Immature natural killer cell (primary cell): Measurements from ENCODE around the gene ADAD2. TPM values are rescaled to one million over a fixed set of nuclear protein-coding genes. Genes with fewer than 3 reads are reported as not detected.
"Not testable (repeated sequence)": the region's sequence is repeated elsewhere in the genome, so short reads cannot be mapped to it uniquely, and the experiment has no call there.

Experiments used
- DNase-seq, 3 donors: peaks; one replicate each; pipeline ENCODE4 v3.0.0; 2022; ENCODE audit warnings: mixed read lengths in 1 of 3
- H3K27ac Mint-ChIP-seq, 6 donors: one replicate each; pipeline ENCODE4 v1.8.0; 2020; ENCODE audit warnings: mixed read lengths in 6 of 6, mild to moderate bottlenecking in 5 of 6, inconsistent platforms in 4 of 6, moderate library complexity in 3 of 6
- H3K27me3 Mint-ChIP-seq, 3 donors: one replicate each; pipeline ENCODE4 v1.8.0; 2020 to 2021; ENCODE audit warnings: low read depth in 3 of 3, mild to moderate bottlenecking in 3 of 3, mixed read lengths in 3 of 3, moderate library complexity in 3 of 3, inconsistent platforms in 1 of 3
- H3K36me3 Mint-ChIP-seq, 3 donors: one replicate each; pipeline ENCODE4 v1.8.0; 2020; ENCODE audit warnings: mixed read lengths in 3 of 3, inconsistent platforms in 2 of 3, mild to moderate bottlenecking in 2 of 3
- H3K4me1 Mint-ChIP-seq, 2 donors: one replicate each; pipeline ENCODE4 v1.8.0; 2020; ENCODE audit warnings: inconsistent platforms in 2 of 2, mild to moderate bottlenecking in 2 of 2, mixed read lengths in 2 of 2, moderate library complexity in 1 of 2
- H3K4me3 Mint-ChIP-seq, 5 donors: one replicate each; pipeline ENCODE4 v1.8.0; 2020; ENCODE audit warnings: mild to moderate bottlenecking in 5 of 5, mixed read lengths in 5 of 5, inconsistent platforms in 3 of 5, moderate library complexity in 3 of 5
- H3K9me3 Mint-ChIP-seq, 6 donors: one replicate each; pipeline ENCODE4 v1.8.0; 2020; ENCODE audit warnings: mild to moderate bottlenecking in 6 of 6, mixed read lengths in 6 of 6, inconsistent platforms in 4 of 6, moderate library complexity in 3 of 6
- polyA plus RNA-seq, 3 donors: library from polyadenylated mRNA; unstranded; fragments of 300-500 nt; fragmentation: Illumina TruSeq; gene quantifications; one replicate each; pipeline ENCODE4 v1.2.3, GENCODE V29; 2021

The ADAD2 gene
- polyA plus RNA-seq, 3 donors from 2014 or later = 0.46 TPM; not detected in 2

GRCh38 chr16:84195201-84196093 is 4.5 kb downstream of the ADAD2 start:
- H3K4me1 Mint-ChIP-seq = peaks cover 8 to 9% of the 10 kb centered on the region in 2 donors
- H3K36me3 Mint-ChIP-seq = no peaks in the 10 kb centered on the region
- H3K9me3 Mint-ChIP-seq = no peaks in the 10 kb centered on the region
- H3K27ac Mint-ChIP-seq = no peak overlapping the region
- no peak overlapping the region for H3K4me3 Mint-ChIP-seq
- H3K27me3 Mint-ChIP-seq = peaks cover 0 to 3% (median 0%) of the 10 kb centered on the region in 3 donors
- no peak for DNase-seq

- Mint-ChIP-seq H3K27ac (no peak overlapping the region), H3K4me1 (peaks cover 8 to 9% of the 10 kb centered on the region in 2 donors), H3K9me3 (no peaks in the 10 kb centered on the region), H3K27me3 (peaks cover 0 to 3% (median 1%) of the 10 kb centered on the region in 3 donors), H3K4me3 (no peak overlapping the region), H3K36me3 (no peaks in the 10 kb centered on the region)
- DNase-seq = no peak
Measured at GRCh38 chr16:84196101-84196500, 5.1 kb downstream of the ADAD2 start.

GRCh38 chr16:84196727-84197394 is 5.9 kb downstream of the ADAD2 start:
- Mint-ChIP-seq H3K27ac (no peak overlapping the region), H3K4me1 (peaks cover 8 to 9% of the 10 kb centered on the region in 2 donors), H3K27me3 (peaks cover 0 to 3% (median 2%) of the 10 kb centered on the region in 3 donors), H3K4me3 (no peak overlapping the region), H3K9me3 (no peaks in the 10 kb centered on the region), H3K36me3 (no peaks in the 10 kb centered on the region)
- DNase-seq = no peak

GRCh38 chr16:84197466-84198128 is 6.6 kb downstream of the ADAD2 start:
- Mint-ChIP-seq H3K27ac (no peak overlapping the region), H3K4me1 (peaks cover 8 to 9% of the 10 kb centered on the region in 2 donors)

GRCh38 chr16:84198401-84198800 is 7.4 kb downstream of the ADAD2 start:
- Mint-ChIP-seq H3K36me3 (no peaks in the 10 kb centered on the region), H3K27ac (no peak overlapping the region)
- no peak for DNase-seq

More at GRCh38 chr16:84197466-84198128, 6.6 kb downstream of the ADAD2 start:
- H3K36me3 Mint-ChIP-seq = no peaks in the 10 kb centered on the region
- H3K27me3 Mint-ChIP-seq = peaks cover 0 to 3% (median 2%) of the 10 kb centered on the region in 3 donors
- H3K9me3 Mint-ChIP-seq = no peaks in the 10 kb centered on the region
- no peak overlapping the region for H3K4me3 Mint-ChIP-seq
- no peak for DNase-seq

GRCh38 chr16:84199097-84199496 is 8.1 kb downstream of the ADAD2 start:
- Mint-ChIP-seq H3K36me3 (no peaks in the 10 kb centered on the region), H3K27ac (no peak overlapping the region), H3K4me3 (no peak overlapping the region), H3K4me1 (peaks cover 3 to 4% of the 10 kb centered on the region in 2 donors), H3K27me3 (peaks cover 0 to 2% (median 2%) of the 10 kb centered on the region in 3 donors), H3K9me3 (no peaks in the 10 kb centered on the region)
- DNase-seq = no peak

More at GRCh38 chr16:84198401-84198800, 7.4 kb downstream of the ADAD2 start:
- no peaks in the 10 kb centered on the region for H3K9me3 Mint-ChIP-seq
- no peak overlapping the region for H3K4me3 Mint-ChIP-seq
- H3K4me1 Mint-ChIP-seq = peaks cover 8 to 9% of the 10 kb centered on the region in 2 donors
- H3K27me3 Mint-ChIP-seq = peaks cover 0 to 2% (median 0%) of the 10 kb centered on the region in 3 donors

GRCh38 chr16:84199861-84200260 is 8.9 kb downstream of the ADAD2 start:
- peaks cover 0 to 2% (median 2%) of the 10 kb centered on the region in 3 donors for H3K27me3 Mint-ChIP-seq
- H3K4me3 Mint-ChIP-seq = no peak overlapping the region
- H3K4me1 Mint-ChIP-seq = no peaks in the 10 kb centered on the region
- H3K27ac Mint-ChIP-seq = no peak overlapping the region
- no peaks in the 10 kb centered on the region for H3K36me3 Mint-ChIP-seq
- DNase-seq = no peak
- H3K9me3 Mint-ChIP-seq = no peaks in the 10 kb centered on the region

GRCh38 chr16:84204551-84204950 is 13.6 kb downstream of the ADAD2 start:
- not testable (repeated sequence) for H3K9me3 Mint-ChIP-seq, H3K4me1 Mint-ChIP-seq, DNase-seq, H3K36me3 Mint-ChIP-seq, H3K27ac Mint-ChIP-seq, H3K27me3 Mint-ChIP-seq, H3K4me3 Mint-ChIP-seq

- H3K4me3 Mint-ChIP-seq, H3K36me3 Mint-ChIP-seq, DNase-seq, H3K4me1 Mint-ChIP-seq, H3K27me3 Mint-ChIP-seq, H3K9me3 Mint-ChIP-seq, H3K27ac Mint-ChIP-seq: not testable (repeated sequence)
Measured at GRCh38 chr16:84205123-84205522, 14.2 kb downstream of the ADAD2 start.

GRCh38 chr16:84205976-84206691 is 15.2 kb downstream of the ADAD2 start:
- Mint-ChIP-seq H3K27me3 (peaks cover under 1 to 6% (median 4%) of the 10 kb centered on the region in 3 donors), H3K4me3 (no peak overlapping the region), H3K36me3 (no peaks in the 10 kb centered on the region), H3K27ac (no peak overlapping the region), H3K4me1 (no peaks in the 10 kb centered on the region), H3K9me3 (no peaks in the 10 kb centered on the region)
- DNase-seq = no peak

GRCh38 chr16:84207251-84207650 is 16.3 kb downstream of the ADAD2 start:
- H3K36me3 Mint-ChIP-seq = no peaks in the 10 kb centered on the region
- H3K4me3 Mint-ChIP-seq = no peak overlapping the region
- H3K9me3 Mint-ChIP-seq = no peaks in the 10 kb centered on the region
- no peak overlapping the region for H3K27ac Mint-ChIP-seq
- DNase-seq = no peak
- peaks cover 0 to 6% (median 4%) of the 10 kb centered on the region in 3 donors for H3K27me3 Mint-ChIP-seq
- H3K4me1 Mint-ChIP-seq = no peaks in the 10 kb centered on the region

- no peaks in the 10 kb centered on the region for H3K36me3 Mint-ChIP-seq
- DNase-seq = no peak
- H3K27me3 Mint-ChIP-seq = peaks cover 0 to 6% (median 4%) of the 10 kb centered on the region in 3 donors
- no peaks in the 10 kb centered on the region for H3K4me1 Mint-ChIP-seq
- peak overlapping the region in 1 of 6 donors; percentile 60 for H3K27ac Mint-ChIP-seq
- no peak overlapping the region for H3K4me3 Mint-ChIP-seq
- no peaks in the 10 kb centered on the region for H3K9me3 Mint-ChIP-seq
Measured at GRCh38 chr16:84207879-84208278, 16.9 kb downstream of the ADAD2 start.

- H3K4me1 Mint-ChIP-seq = no peaks in the 10 kb centered on the region
Measured at GRCh38 chr16:84209989-84210388, 19.0 kb downstream of the ADAD2 start.

More at GRCh38 chr16:84209989-84210388, 19.0 kb downstream of the ADAD2 start:
- Mint-ChIP-seq H3K27me3 (peaks cover 0 to 6% (median 2%) of the 10 kb centered on the region in 3 donors), H3K4me3 (no peak overlapping the region), H3K9me3 (peaks cover 0 to 2% (median 0%) of the 10 kb centered on the region in 6 donors), H3K36me3 (no peaks in the 10 kb centered on the region), H3K27ac (no peak overlapping the region)
- no peak for DNase-seq
